ENCODE data around the gene TMEM9. TPM values are rescaled to one million over a fixed set of nuclear protein-coding genes. Genes with fewer than 3 reads are reported as not detected.

TMEM9 gene
- total RNA-seq, 1 donor from 2014 or later, result 109 TPM

GRCh38 chr1:201134405-201134804 is 19.9 kb downstream of the TMEM9 start:
- Mint-ChIP-seq H3K9me3 (peaks cover 2% of the 10 kb centered on the region), H3K27me3 (ENCODE audit: insufficient read depth, low read depth) (peaks cover 2% of the 10 kb centered on the region), H3K36me3 (peaks cover 27% of the 10 kb centered on the region), H3K4me1 (peaks cover 4% of the 10 kb centered on the region), H3K4me3 (no peak overlapping the region), H3K27ac (peak overlapping the region; percentile 7)
- no peak overlapping the region for H3K4me2 ChIP-seq
- H3F3A ChIP-seq (ENCODE audit: low read depth), result no peaks in the 10 kb centered on the region
- H3K36me3 ChIP-seq, result no peaks in the 10 kb centered on the region
- H3K9ac ChIP-seq, result no peak overlapping the region
- no peaks in the 10 kb centered on the region for H3K27me3 ChIP-seq
- H3K9me3 ChIP-seq (ENCODE audit: low read depth), result no peaks in the 10 kb centered on the region
- no peaks in the 10 kb centered on the region for H3K79me2 ChIP-seq (ENCODE audit: low read depth)
- DNase-seq (ENCODE audit: low spot score), result no peak
- H2AFZ ChIP-seq (replicated peaks), result no peak overlapping the region
- H3K27ac ChIP-seq, result no peak overlapping the region
- H3K4me3 ChIP-seq, result no peak overlapping the region
- TF ChIP-seq EZH2phosphoT487 (IDR thresholded peaks at IDR 0.05) (no peak), CTCF (IDR thresholded peaks at IDR 0.05) (no peak)
- no peaks in the 10 kb centered on the region for H3K4me1 ChIP-seq
- H4K20me1 ChIP-seq (ENCODE audit: low read depth), result no peaks in the 10 kb centered on the region

- Histone ChIP-seq H4K20me1 (ENCODE audit: low read depth) (no peaks in the 10 kb centered on the region), H3K79me2 (ENCODE audit: low read depth) (no peaks in the 10 kb centered on the region), H3K27me3 (no peaks in the 10 kb centered on the region), H3K4me1 (peaks cover 11% of the 10 kb centered on the region), H3K4me3 (no peak overlapping the region), H3K9me3 (ENCODE audit: low read depth) (no peaks in the 10 kb centered on the region), H3K27ac (no peak overlapping the region), H3F3A (ENCODE audit: low read depth) (no peaks in the 10 kb centered on the region), H2AFZ (replicated peaks) (no peak overlapping the region), H3K36me3 (no peaks in the 10 kb centered on the region), H3K9ac (no peak overlapping the region), H3K4me2 (no peak overlapping the region)
- Mint-ChIP-seq H3K4me1 (peaks cover 12% of the 10 kb centered on the region), H3K27ac (no peak overlapping the region), H3K27me3 (ENCODE audit: insufficient read depth, low read depth) (peaks cover 7% of the 10 kb centered on the region), H3K9me3 (peaks cover 2% of the 10 kb centered on the region), H3K4me3 (no peak overlapping the region), H3K36me3 (peaks cover 25% of the 10 kb centered on the region)
- no peak for DNase-seq (ENCODE audit: low spot score)
- TF ChIP-seq EZH2 (IDR thresholded peaks at IDR 0.05), result no peak
- no peak for TF ChIP-seq CTCF (IDR thresholded peaks at IDR 0.05)
- no peak for TF ChIP-seq EZH2phosphoT487 (IDR thresholded peaks at IDR 0.05)
Observed at GRCh38 chr1:201131398-201131797, 22.9 kb downstream of the TMEM9 start.

GRCh38 chr1:201128962-201129361 is 25.3 kb downstream of the TMEM9 start:
- no peak overlapping the region for H3K4me3 ChIP-seq
- H3K4me1 ChIP-seq, result peaks cover 11% of the 10 kb centered on the region
- H3K9ac ChIP-seq, result no peak overlapping the region
- Mint-ChIP-seq H3K9me3 (peaks cover 2% of the 10 kb centered on the region), H3K27me3 (ENCODE audit: insufficient read depth, low read depth) (peaks cover 9% of the 10 kb centered on the region), H3K27ac (no peak overlapping the region), H3K4me1 (peaks cover 18% of the 10 kb centered on the region), H3K36me3 (peaks cover 12% of the 10 kb centered on the region), H3K4me3 (no peak overlapping the region)
- no peaks in the 10 kb centered on the region for H3K27me3 ChIP-seq
- no peaks in the 10 kb centered on the region for H3K36me3 ChIP-seq
- H3K79me2 ChIP-seq (ENCODE audit: low read depth), result no peaks in the 10 kb centered on the region
- no peaks in the 10 kb centered on the region for H4K20me1 ChIP-seq (ENCODE audit: low read depth)
- H3F3A ChIP-seq (ENCODE audit: low read depth), result no peaks in the 10 kb centered on the region
- TF ChIP-seq CTCF (IDR thresholded peaks at IDR 0.05) (no peak), EZH2 (IDR thresholded peaks at IDR 0.05) (no peak), EZH2phosphoT487 (IDR thresholded peaks at IDR 0.05) (no peak)
- H3K4me2 ChIP-seq, result no peak overlapping the region
- no peak overlapping the region for H3K27ac ChIP-seq
- H3K9me3 ChIP-seq (ENCODE audit: low read depth), result no peaks in the 10 kb centered on the region
- no peak overlapping the region for H2AFZ ChIP-seq (replicated peaks)
- no peak for DNase-seq (ENCODE audit: low spot score)

Measured in neural progenitor cell (in vitro differentiated cells).